GM21825 (cell line): ENCODE data around the gene USP48.
"Not testable (repeated sequence)": the region's sequence is repeated elsewhere in the genome, so short reads cannot be mapped to it uniquely, and the experiment has no call there.

ENCODE experiments used
- ATAC-seq: cut with Tn5 transposase; IDR thresholded peaks from one replicate; pipeline ENCODE4 v1.9.1; 2021; ENCODE audit warnings: mild to moderate bottlenecking, moderate library complexity; ENCODE audit not compliant: unreplicated experiment

The USP48 gene

DNA sequence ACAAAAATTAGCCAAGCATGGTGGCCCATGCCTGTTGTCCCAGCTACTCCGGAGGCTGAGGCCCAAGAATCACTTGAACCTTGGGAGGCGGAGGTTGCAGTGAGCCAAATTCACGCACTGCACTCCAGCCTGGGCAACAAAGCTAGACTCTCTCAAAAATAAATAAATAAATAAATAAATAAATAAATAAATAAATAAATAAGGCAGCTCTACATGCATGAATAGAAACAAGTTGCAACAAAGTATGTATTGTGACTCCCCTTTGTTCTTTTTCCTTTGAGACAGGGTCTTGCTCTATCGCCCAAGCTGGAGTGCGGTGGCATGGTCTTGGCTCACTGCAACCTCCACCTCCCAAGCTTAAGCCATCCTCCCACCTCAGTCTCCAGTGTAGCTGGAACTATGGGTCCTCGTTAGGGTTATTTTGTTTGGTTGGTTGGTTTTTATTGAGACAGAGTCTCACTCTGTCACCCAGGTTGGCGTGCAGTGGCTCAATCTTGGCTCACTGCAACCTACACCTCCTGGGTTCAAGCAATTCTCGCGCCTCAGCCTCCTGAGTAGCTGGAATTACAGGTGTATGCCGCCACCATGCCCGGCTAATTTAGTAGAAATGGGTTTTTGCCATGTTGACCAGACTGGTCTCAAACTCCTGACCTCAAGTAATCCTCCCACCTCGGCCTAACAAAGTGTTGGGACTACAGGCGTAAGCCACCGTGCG, 8.0 kb downstream of the USP48 start:
- no peak for ATAC-seq

DNA sequence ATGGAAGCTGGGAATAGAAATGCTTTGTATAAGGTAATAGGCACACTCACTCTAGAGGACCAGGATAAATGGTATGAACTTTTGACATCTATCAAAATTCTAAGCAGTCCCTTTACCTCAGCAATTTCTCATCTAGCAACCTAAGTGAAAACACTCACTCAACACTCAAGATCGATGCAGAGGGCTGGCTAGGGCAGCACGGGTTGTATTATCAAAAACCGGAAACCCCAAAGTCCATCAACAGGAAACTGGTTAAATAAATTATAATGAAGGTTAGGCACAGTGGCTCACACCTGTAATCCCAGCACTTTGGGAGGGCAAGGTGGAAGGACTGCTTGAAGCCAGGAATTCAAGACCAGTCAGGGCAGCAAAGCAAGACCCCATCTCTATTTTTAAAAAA, 9.4 kb downstream of the USP48 start:
- no peak for ATAC-seq

DNA sequence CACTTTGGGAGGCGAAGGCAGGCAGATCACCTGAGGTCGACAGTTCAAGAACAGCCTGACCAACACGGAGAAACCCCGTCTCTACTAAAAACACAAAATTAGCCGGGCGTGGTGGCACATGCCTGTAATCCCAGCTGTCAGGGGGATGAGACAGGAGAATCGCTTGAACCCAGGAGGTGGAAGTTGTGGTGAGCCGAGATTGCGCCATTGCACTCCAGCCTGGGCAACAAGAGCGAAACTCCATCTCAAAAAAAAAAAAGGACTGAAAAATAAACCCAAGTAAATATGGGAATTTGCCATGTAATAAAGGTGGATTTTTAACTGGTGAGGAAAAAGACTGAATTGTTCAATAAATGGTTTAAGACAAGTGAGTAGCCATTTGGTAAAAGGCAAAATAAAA, 11.3 kb downstream of the USP48 start:
- not testable (repeated sequence) for ATAC-seq

DNA sequence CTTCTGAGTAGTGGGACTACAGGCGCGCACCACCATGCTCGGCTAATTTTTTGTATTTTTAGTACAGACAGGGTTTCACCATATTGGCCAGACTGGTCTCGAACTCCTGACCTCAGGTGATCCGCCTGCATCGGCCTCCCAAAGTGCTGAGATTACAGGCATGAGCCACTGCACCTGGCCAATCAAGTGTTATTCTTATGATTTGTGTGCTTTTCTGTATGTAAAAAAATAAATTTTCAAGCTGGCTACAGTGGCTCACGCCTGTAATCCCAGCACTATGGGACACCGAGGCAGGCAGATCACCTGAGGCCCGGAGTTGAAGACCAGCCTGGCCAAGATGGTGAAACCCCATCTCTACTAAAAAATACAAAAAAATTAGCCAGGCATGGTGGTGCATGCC, 12.3 kb downstream of the USP48 start:
- ATAC-seq, result not testable (repeated sequence)

DNA sequence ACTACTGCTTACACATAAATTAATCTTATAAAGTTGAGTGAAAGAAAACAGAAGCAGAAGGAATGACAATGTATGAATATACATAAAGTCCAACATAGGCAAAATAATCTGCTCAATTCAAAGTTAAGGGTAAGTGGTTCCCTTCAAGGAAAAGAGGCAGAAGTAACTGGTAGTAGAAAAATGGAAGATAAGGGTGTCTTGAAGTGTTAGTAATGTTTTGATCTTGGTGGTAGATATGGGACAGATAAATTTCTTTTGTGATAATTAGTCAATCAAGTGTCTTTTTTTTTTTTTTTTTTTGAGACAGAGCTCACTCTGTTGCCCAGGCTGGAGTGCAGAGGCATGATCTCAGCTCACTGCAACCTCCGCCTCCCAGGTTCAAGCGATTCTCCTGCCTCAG, 12.7 kb downstream of the USP48 start:
- ATAC-seq, result no peak

DNA sequence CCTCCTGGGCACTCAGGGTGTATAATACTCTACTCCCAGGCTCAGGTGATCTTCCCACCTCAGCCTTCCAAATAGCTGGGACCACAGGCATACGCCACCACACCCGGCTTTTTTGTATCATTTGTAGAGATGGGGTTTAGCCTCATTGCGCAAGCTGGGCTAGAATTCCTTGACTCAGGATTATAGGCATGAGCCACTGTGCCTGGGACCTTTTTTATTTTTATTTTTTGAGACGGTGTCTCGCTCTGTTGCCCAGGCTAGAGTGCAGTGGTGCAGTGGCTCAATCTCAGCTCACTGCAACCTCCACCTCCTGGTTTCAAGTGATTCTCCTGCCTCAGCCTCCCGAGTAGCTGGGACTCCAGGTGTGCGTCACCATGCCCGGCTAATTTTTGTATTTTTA, 15.8 kb downstream of the USP48 start:
- ATAC-seq, result not testable (repeated sequence)

DNA sequence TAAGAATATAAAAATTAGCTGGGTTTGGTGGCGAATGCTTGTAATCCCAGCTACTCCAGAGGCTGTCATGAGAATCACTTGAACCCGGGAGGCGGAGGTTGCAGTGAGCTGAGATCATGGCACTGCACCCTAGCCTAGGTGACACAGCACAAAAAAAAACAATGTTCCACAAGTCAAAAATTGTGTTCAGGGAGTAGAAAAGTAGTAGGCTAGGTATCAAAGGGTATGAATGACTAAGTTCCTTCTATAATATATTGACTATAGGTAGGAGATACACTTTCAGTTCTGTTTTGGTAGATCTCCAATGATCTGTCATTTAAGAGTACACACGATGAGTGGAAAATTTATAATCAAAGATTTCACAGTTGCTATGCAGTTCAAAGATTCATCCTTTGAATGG, 16.7 kb downstream of the USP48 start:
- ATAC-seq, result no peak

DNA sequence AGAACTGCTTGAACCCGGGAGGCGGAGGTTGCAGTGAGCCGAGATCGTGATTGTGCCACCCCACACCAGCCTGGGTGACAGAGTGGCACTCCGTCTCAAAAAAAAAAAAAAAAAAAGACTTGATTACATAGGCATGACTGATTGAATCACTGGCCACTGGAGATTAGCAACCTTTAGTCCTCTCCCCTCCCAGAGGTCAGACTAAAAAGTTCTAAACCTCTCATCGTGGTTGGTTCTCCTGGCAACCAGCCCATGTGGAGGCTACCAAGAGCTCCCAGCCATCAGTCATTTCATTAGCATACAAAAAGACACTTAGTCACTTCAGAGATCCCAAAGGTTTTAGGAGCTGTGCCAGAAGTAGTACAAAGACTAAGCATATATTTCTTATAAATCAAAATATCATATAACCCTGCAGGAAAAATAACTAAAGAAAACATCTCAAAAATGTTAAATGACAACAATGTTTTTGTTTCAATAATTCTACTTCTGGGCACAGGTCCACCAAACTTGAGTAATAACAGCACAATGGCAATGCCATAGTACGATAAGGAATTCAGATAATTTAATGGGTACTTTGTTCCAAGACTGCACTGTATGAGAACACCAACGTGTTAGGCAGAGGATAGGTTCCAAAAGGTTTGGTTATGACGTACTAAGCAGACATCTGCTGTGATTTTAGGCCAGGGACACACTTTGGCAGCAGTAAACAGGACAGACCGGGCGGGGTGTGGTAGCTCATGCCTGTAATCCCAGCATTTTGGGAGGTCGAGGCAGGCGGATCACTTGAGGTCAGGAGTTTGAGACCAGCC, 18.1 kb downstream of the USP48 start:
- no peak for ATAC-seq

DNA sequence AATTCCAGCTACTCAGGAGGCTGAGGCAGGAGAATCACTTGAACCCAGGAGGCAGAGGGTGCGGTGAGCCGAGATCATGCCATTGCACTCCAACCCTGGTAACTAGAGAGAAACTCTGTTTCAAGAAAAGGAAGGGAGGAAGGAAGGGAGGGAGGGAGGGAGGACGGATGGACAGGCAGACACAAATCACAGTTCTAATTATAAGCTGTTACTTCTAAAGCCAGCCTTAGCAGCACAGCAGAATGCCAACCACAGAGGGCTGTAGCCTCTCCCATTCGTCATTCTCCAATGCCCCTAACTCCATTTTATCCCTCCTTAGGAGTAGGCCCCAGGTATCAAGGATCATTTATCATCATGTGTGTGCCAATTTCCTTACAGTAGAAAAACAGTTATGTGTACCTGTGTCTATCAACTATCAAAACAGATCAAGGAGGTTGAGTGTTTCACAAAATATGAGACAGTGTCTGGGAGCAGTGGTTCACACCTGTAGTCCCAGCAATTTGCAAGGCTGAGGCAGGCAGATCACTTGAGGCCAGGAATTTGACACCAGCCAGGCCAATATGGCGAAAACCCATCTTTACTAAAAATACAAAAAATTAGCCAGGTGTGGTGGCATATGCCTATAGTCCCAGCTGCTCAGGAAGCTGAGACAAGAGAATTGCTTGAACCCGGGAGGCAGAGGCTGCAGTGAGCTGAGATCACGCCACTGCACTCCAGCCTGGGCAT, 19.1 kb downstream of the USP48 start:
- ATAC-seq, result no peak

DNA sequence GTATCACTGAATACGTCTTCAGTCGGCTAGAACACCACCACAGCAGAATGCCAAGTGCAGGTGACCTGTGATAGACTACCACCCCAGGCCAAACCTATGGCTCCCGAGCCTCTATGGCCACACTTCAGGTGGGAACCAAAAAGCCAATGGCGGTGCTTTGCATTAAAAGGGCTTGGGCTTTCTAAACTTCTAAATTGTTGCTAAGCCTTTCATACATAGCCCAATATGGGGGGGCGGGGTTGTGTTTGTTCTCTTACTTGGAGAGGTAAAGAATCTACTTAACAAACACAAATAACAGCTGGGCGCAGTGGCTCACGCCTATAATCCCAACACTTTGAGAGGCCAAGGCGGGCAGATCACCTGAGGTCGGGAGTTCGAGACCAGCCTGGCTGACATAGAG, 19.7 kb downstream of the USP48 start:
- ATAC-seq, result no peak

DNA sequence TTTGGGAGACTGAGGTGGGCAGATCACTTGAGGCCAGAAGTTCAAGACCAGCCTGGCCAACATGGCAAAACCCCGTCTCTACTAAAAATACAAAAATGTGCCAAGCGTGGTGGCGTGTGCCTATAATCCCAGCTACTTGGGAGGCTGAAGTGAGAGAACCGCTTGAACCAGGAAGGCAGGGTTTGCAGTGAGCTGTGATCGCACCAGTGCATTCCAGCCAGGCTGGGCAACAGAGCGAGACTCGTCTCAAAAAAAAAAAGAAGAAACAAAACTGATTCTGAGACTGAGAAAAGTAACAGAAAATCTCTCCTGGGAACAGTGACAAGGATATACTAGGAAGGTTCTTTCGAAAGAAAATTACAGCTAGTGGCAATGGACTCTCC, 20.9 kb downstream of the USP48 start:
- no peak for ATAC-seq

DNA sequence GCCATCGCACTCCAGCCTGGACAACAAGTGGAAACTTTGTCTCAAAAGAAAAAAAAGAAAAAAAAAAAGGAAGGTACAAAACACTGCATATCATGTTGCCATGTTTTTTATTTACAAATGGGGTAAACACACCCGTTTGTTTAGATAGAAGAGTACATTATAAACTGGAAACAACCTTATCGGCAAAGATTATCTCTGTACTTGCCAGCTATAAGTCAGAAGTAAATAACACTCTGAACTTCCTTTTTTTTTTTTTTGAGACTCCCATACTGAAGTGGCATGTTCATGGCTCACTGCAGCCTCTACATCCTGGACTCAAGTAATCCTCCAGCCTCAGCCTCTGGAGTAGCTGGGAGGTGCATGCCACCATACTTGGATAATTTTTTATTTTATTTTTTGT, 21.9 kb downstream of the USP48 start:
- ATAC-seq, result no peak

DNA sequence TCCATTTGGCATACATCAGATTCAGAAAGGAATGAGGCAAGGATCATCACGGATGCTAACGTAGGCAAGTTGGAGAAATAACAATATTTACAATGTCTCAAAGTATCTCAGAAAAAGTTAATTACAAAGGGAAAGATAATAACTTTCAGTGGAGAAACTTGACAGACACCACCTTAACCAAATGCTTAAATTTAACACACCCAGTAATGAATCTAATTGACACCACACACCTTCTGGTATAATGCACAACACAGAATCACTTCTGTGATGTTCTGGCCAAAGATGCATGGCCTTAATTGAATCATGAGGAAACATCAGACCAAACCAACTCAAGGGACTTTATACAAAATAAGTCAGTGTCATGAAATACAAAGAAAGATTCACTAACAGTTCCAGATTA, 23.1 kb downstream of the USP48 start:
- no peak for ATAC-seq

DNA sequence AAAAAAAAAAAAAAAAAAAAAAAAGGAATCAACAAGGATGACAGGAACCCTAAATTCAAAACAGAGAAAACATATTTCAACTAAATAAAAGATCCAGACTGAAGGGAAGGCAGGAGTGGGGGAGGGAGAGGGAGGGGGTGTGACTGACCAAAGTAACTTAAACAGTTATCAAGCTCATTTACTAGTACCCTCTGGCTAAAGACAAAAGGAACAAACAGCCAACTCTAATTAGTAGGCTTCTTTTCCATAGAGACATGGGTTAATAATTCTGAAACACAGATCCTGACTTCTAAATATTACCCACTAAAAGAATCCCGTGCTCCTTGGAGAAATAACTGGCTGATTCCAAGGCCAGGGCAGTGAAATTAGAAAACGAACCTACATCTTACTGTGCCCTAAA, 23.8 kb downstream of the USP48 start:
- ATAC-seq, result no peak

DNA sequence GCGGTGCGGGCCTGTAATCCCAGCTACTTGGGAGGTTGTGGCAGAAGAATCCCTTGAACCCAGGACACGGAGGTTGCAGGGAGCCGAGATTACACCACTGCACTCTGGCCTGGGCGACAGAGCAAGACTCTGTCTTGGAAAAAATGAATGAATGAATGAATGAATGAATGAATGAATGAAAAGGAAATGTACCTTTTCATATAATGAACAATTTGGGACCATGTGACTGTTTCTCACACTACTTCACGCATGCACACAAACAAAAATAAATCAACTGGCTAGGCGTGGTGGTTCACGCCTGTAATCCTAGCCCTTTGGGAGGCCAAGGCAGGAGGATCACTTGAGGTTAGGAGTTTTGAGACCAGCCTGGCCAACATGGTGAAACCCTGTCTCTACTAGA, 24.3 kb downstream of the USP48 start:
- ATAC-seq, result no peak

DNA sequence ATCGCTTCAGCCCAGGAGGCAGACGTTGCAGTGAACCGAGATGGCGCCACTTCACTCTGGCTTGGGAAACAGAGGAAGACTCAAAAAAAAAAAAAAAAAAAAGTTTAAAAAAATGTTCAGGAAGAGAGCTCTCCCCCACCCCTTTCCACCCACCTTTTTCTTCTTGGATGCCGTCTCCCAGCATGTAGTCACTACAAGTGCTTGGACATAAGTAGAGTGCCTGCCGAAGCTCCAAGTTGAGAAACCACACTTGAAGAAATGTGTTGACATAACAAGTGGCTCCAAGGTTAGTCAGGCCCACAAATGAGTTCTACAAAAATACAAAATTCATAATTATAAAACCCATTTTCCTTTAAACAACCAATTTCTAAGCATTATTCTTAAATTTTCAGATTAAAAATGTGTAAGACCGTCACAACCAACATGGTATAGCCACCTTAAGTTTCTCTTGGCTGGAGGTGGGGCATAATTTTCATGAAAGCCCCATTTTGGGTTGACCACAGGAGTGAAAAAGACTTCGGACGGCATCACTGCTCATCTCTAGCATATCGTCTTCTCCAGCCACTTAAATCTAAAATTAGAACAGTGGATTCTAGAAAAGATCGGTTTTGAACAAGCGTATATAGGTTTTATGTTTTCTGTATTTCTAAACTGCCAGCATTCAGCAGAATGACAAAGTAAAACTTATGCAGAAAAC, 26.4 kb downstream of the USP48 start:
- ATAC-seq, result no peak

DNA sequence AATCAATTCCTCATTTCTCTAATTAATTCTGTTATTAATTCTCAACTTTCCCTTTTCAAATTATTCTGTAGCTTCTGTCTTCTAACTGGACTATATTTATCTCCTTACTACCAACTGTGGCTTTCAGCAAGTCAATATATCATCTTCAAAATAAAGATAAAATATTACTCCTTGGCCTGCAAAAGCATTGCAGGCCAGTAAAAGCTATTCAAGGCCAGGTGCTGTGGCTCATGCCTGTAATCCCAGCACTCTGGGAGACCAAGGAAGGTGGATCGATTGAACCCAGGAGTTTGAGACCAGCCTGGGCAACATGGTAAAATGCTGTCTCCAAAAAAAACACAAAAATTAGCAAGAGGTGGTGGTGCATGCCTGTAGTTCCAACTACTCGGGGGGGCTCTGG, 27.9 kb downstream of the USP48 start:
- no peak for ATAC-seq

DNA sequence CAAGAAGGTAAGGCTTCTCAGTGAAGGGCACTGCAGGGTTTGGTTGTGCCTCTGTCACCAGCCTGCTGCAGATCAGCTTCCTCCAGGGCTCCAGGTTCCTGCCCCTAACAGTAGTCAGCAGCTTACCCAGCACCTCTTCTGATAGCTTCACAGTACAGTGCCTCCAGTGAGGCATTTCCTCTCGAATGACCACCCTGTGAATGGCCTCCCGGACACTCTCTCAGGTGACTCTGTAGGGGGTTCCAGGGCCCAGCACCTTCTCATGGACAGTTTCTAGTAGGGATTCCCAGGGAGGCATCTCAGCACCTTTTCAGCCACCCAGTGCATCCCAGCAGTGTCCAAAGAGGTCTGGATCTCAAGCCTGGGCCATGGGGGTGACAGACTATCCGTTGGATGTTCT, 28.4 kb downstream of the USP48 start:
- ATAC-seq, result no peak

DNA sequence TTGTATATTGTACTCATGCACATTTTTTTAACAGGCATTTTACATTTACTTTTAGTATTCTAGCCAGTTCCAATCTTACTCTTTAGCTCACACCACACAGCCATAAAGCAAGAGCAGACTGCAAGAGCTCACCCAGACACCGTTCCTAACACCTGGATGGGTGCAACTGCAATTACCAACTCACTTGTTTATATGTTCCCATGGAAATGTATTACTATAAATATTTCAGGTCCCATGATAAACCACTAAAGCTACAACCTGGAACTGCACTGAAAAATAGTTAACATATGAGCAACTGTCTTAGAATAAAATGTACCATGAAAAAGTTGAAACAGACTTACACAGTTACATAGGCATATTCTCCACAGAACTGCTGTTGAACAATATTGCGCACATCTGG, 30.8 kb downstream of the USP48 start:
- ATAC-seq, result no peak

DNA sequence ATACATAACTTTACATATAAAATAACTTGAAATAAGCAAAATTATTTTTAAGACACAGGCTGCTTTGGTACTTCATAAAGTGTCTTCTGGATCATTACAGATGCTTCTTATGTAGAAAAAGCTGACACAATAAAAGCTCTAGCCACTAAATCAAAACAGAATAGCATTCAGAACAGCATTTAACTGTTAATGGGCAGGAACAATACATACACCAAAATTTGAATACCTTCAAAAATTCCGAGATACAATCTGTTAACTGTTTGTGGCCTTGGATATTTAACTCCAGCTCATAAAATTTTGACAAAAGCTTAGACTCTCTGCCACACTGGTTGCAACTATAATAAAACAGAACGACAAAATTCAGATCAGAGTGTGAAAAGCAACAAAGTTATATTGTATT, 31.7 kb downstream of the USP48 start:
- ATAC-seq, result no peak

DNA sequence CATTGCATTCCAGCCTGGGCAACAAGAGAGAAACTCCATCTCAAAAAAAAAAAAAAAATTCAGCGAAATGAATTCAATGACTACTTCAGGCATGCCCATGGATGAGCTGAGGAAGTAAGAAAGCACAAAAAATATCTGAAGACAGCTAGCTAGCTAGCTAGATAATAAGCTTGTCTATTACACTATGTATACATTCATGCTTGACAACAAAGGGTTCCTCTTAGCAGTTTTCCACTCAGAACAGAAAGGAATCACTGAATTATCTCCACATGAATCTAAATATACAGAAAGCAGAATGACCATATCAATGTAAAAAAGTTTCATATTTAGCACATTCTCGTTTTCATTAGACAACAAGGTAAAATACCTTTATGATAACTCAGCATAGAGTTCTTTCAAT, 32.1 kb downstream of the USP48 start:
- ATAC-seq, result no peak
